Measurements from ENCODE around the gene THOC6.
A peak's percentile ranks its signal among the peaks of the same experiment; 100 is the strongest.

The THOC6 gene

GRCh38 chr16:3023669-3024478, at the start of gene THOC6, which contains the start of gene HCFC1R1:
Gene THOC6 (plus strand): TSS chr16:3024035. CDS start chr16:3024327, 292 bp downstream.
Gene HCFC1R1 (minus strand): TSS chr16:3023942. CDS start chr16:3023941, 1 bp downstream.
- peak; percentile 92 to 93 (median 92) for DNase-seq (ENCODE audit: low read depth in 3 of 3)

- DNase-seq (ENCODE audit: low read depth in 3 of 3): no peak
These were observed 49.3 kb upstream of the THOC6 start for GRCh38 chr16:2974319-2975056.

GRCh38 chr16:2975161-2975795, 48.6 kb upstream of the THOC6 start:
- no peak for DNase-seq (ENCODE audit: low read depth in 3 of 3)

GRCh38 chr16:2976201-2976600, 47.6 kb upstream of the THOC6 start:
- DNase-seq (ENCODE audit: low read depth in 3 of 3): no peak

- DNase-seq (ENCODE audit: low read depth in 3 of 3): no peak
These were observed 47.2 kb upstream of the THOC6 start for GRCh38 chr16:2976673-2977072.

- DNase-seq (ENCODE audit: low read depth in 3 of 3): no peak
These were observed 46.4 kb upstream of the THOC6 start for GRCh38 chr16:2977440-2977839.

- no peak for DNase-seq (ENCODE audit: low read depth in 3 of 3)
These were observed 44.1 kb upstream of the THOC6 start for GRCh38 chr16:2979669-2980226.

GRCh38 chr16:2980227-2981176, 43.3 kb upstream of the THOC6 start, which contains the start of gene PKMYT1:
Gene PKMYT1 (minus strand): TSS chr16:2980446. CDS start chr16:2979657, 789 bp downstream.
- DNase-seq (ENCODE audit: low read depth in 3 of 3): peak; percentile 89 to 97 (median 91)

- DNase-seq (ENCODE audit: low read depth in 3 of 3): no peak
These were observed 42.5 kb upstream of the THOC6 start for GRCh38 chr16:2981177-2981898.

GRCh38 chr16:2981899-2982250, 42.0 kb upstream of the THOC6 start:
- no peak for DNase-seq (ENCODE audit: low read depth in 3 of 3)

GRCh38 chr16:2982402-2982801, 41.4 kb upstream of the THOC6 start:
- DNase-seq (ENCODE audit: low read depth in 3 of 3): no peak

GRCh38 chr16:2983706-2984136, 40.1 kb upstream of the THOC6 start:
- DNase-seq (ENCODE audit: low read depth in 3 of 3): peak; percentile 56 to 70 (median 66)

- DNase-seq (ENCODE audit: low read depth in 3 of 3): no peak
These were observed 38.4 kb upstream of the THOC6 start for GRCh38 chr16:2985462-2985861.

- DNase-seq (ENCODE audit: low read depth in 3 of 3): no peak
These were observed 37.9 kb upstream of the THOC6 start for GRCh38 chr16:2985893-2986355.

- DNase-seq (ENCODE audit: low read depth in 3 of 3): no peak
These were observed 37.1 kb upstream of the THOC6 start for GRCh38 chr16:2986623-2987188.

GRCh38 chr16:2987286-2987685, 36.5 kb upstream of the THOC6 start:
- DNase-seq (ENCODE audit: low read depth in 3 of 3): no peak

GRCh38 chr16:2987833-2988232, 36.0 kb upstream of the THOC6 start:
- DNase-seq (ENCODE audit: low read depth in 3 of 3): no peak

GRCh38 chr16:2988590-2989099, 35.2 kb upstream of the THOC6 start:
- no peak for DNase-seq (ENCODE audit: low read depth in 3 of 3)

- DNase-seq (ENCODE audit: low read depth in 3 of 3): no peak
These were observed 32.9 kb upstream of the THOC6 start for GRCh38 chr16:2990891-2991290.
